GM18951 (cell line): ENCODE data around the gene CRTAC1.

Source experiments
- POLR2A ChIP-seq: IDR thresholded peaks from 4 replicates; pipeline ENCODE4 v1.6.1; 2011; ENCODE audit warnings: mild to moderate bottlenecking; ENCODE audit not compliant: insufficient read length, insufficient read depth; ENCODE audit errors: extremely low read depth
- in situ Hi-C: fragments of 300-500 bp; cut with MboI; formaldehyde crosslinking; loops from one replicate; pipeline ENCODE4 v1.12.0; 2022; ENCODE audit warnings: low sequenced_read_pairs, mixed read lengths, inconsistent platforms; ENCODE audit not compliant: unreplicated experiment

Gene CRTAC1

DNA sequence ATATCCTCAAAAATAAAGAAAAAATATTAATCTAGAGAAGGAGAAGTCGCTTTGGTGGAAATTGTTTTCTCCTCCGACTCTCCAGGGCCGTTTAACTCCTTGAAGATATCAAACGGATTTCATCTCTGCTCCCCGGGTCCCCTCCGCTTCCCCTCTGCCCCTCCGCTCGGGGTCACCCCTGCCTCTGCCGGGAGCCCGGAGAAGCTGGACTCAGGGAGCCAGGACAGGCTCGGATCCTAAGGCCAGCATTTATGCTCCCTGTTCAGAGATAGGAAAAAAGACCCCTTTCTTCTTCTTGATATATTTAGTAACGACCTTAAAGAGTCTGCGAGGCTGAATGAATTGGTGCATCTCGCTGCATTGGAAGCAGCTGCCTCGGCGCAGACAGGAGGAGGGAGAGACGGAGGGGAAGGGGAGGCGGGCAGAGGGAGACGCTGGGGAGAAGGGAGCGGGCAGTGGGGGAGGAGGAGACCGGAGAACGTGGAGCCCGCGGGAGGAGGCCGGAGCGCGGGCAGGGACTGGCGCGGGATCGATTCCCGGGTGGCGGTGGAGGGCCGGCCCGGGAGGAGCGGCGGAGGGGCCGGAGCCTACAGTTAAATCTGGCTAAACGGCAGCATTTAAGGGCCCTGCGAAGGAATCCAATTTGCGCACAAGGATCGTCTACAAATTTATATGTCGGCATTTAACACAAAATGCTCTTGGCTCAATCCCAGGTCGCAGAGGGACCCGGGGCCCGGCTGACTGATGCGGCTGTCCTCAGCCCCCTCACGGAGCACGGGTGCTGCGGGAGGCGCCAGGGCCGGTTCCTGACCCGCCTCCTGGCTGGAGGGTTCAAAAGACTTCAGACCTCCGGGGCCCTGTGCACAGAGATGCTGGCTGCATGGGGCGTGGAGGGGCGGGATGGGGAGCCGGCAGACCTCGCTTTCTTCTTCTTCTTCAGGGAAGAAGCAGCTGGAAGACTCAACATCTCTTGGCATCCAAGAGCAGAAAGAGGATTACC, 55.6 kb downstream of the CRTAC1 start:
- in situ Hi-C loops = no loop called here
- no peak for TF ChIP-seq POLR2A

DNA sequence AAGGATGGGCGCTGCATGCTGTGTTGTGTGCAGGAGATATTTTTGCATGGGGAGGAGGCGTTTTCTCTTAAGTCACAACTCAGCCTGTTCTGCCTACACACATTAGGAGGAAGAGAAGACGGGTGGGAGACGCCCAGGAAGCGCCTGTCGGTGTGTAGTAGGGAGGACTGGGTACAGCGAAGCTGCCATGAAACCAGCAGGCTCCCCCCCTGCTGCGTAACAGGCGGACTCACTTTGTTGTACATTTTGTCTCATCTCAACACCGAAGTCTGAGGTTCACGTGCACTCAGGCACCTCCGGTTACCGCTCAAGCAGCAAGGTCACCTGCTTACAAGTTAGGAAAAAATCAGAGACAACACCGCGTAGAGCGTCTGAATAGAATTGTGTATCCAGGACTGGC, 56.3 kb downstream of the CRTAC1 start:
- TF ChIP-seq POLR2A = no peak
- in situ Hi-C loops = no loop called here

DNA sequence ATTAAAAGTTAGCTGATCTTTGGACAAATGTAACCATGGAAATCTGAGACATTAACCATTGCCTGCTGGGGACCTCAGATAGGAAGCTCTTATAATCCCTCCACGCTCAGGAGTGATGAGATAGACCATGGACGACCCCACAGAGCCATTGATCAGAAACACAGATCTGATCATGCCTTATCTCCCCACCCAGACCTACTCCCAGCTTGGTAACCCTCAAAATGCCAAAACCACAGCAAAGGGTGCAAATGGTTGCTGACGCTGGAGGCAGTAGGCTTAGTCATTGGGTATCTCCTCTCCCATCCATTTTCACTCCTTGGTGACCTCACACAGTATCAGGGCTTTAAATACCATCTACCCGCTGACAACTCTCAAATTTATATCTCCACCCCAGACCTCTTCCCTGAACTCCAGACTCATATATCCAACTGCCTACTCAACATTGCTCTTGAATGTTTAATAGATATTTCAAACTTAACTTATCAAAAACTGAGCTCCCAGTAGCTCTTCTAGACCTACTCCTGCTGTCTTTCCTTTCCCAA, 60.8 kb downstream of the CRTAC1 start:
- in situ Hi-C loops = no loop called here

DNA sequence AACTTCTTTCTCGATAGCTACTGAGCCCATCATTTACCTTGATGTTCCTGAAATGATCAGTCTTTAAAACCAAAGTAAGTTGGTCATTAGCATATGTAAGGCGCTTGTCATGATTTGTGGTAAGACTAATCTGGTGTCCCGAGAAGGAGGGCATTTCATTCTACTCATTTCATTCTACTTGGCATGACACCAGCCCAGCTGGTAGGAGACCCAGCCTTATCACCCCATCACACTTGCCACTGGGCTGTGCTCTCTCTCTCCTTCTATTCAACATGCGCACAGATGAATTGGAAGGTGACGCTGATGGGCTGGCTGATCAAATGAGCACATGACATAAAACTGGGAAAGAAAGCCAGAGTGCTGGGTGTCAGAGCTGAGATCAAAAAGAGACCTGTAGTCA, 65.7 kb downstream of the CRTAC1 start:
- TF ChIP-seq POLR2A = no peak
- in situ Hi-C loops = no loop called here

More for the DNA sequence above, 60.8 kb downstream of the CRTAC1 start:
- TF ChIP-seq POLR2A = no peak

DNA sequence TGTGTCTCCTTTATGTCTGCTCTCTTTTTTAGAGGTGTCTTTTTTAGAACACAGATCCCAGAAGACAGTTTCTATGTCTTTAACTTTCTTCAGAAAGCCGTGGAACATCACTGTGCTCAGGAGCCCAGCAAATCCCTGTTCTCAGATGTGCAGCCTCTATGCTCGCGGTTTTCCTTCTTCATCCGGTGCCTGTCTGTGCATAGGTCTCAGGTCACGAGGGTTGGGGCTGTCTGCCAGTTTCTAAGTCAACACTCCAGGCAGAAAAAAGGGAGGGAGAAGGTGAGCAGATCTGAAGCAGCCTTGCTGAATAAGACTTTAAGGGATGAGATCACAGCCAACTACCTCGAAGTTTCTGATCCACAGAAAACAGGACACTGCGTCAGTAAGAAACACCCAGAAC, 68.5 kb downstream of the CRTAC1 start:
- no peak for TF ChIP-seq POLR2A
- in situ Hi-C loops = no loop called here

DNA sequence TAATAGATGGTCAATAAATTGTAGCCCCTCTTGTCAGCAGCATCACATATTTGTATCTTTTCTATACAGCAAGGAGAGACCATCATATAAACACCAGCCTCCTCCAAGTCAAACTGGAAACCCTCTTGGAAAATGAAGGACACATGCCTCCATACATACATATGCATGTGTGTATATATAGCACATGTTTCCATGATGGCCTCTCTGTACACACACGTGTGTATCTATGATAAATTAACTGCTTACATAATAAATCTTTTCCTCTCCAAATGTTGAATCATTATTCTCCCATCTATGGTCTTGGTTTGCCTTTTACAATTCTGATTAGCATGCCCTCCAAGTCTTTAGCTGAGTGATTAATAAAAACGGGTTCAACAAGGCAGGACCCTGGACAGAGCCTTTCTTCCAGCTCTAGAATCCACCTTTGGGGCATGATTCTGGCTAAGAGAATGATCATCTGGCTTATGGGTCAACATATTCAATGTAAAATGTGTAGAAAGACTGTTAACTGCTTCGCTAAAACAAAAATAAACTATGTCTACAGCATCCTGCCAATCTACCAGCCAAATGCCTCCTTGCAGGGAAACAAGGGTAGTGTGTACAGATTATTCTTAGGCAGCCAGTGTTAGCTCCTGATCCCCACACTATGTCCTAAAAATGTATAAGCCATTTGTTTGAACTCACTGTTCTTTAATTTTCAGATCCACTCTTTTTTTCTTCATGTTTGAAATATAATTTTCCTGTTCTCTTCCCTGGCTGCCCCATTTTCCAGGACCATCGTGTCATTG, 70.0 kb downstream of the CRTAC1 start:
- in situ Hi-C loops = no loop called here

DNA sequence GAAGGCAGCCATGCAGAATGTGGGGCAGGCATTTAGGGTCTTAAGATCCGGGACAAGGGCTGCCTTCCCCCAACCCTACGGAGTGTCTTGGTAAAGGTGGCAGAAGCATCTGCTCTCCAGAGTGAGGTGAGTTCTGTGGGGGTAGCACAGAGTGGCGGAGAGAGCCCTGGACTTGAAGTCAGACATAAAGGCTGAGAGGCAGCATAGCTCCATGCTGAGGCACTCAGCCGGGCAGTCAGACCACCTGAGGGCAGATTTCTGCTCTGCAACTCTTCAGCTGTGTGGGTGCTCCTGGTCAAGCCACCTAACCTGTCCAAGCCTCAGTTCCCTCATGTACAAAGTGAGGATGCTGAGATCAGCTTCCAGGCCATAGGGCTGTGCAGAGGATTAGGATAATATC, 81.0 kb downstream of the CRTAC1 start:
- no peak for TF ChIP-seq POLR2A
- in situ Hi-C loops = no loop called here

More for the DNA sequence above, 70.0 kb downstream of the CRTAC1 start:
- TF ChIP-seq POLR2A = no peak

DNA sequence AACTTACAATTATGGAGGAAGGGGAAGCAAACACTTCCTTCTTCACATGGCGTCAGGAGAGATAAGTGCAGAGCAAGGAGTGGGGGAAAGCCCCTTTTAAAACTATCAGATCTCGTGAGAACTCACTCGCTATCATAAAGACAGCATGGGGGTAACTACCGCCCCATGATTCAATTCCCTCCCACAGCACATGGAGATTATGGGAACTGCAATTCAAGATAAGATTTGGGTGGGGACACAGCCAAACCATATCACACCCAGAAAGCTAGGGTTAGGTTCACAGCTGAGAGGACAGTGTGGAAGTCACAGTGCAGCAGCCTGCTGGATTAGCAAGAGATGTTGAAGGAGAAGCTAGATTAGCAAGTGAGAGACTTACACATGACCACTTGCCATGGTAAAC, 81.6 kb downstream of the CRTAC1 start:
- TF ChIP-seq POLR2A = no peak
- in situ Hi-C loops = no loop called here

DNA sequence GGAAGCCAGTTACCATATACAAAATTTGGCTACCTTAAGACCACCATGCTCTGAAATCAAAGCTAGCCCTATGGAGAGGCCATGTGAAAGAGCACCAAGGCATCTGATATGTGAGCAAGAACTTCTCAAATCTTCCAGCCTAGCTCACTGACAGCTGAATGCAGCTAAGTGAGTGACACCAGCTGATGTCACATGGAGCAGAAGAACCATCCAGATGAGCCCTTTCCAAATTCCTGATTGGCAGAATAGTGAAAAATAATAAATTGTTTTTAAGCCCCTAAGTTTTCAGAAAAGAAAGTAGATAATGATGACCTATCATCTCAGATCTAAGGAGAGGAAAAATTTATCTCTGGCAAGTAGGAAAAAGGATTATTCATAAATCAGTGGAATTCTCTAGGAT, 85.6 kb downstream of the CRTAC1 start:
- TF ChIP-seq POLR2A = no peak
- in situ Hi-C loops = no loop called here

DNA sequence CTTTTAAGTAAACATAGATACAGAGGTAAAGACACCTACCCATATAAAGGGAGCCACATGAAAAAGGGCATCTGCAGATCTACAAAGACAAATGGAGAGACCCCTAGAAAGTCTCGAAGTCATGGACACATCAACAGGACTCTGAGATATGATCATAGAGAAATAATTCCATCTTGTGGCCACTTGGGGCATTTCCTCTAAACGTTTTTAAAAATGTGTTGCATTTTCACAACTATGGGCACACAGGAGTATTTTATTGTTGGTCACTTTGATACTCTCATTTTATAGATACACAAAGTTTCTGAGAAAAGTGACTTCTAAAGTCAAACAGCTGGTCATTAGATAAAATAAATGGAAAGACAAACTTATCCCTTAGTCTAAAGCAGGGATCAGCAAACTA, 87.1 kb downstream of the CRTAC1 start:
- TF ChIP-seq POLR2A = no peak
- in situ Hi-C loops = no loop called here

DNA sequence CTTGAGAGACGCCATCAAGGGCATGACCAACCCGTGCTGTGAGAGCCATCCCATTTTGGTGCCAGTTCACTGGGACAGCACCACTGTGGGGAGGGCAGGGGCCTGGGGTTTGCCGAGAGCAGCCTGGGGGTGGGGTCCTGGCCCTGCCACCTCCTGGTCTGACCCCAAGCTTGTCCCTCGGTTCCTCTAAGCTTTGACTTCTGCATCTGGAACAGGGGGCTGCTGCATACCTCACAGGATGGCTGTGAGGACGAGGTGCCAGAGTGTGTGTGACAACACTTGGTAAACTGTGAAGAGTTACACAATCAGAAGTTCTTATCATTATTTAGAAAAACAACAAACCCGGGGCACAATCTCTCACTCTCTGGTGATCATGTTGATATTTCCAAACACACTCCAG, 89.9 kb downstream of the CRTAC1 start:
- in situ Hi-C loops = no loop called here
- no peak for TF ChIP-seq POLR2A

DNA sequence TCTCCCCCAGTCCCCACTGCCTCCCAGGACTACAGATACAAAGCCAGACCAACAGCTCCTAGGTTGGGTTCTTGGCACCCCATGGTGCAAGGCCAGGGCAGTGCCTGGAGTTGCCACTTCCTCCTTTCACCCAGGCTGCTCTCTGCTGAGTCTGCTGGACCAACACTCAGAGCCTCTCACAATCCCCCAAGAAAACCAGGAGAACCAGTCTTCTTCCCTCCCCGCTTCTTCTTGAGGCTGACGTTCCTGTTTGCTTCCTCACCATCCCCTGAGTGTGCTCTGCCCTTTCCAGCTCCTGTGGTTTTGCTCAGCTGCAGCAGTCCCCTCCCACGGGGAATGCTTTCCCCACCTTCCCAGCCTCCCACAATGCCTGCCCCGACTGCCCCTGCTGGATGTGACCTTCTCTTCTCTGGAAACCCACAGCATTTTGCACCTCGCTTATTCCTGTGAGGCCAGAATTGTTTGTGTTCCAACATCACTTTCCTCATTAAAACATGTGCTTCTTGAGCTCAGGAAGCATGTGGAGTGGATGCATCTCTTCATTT, 90.9 kb downstream of the CRTAC1 start:
- no peak for TF ChIP-seq POLR2A
- in situ Hi-C loops = no loop called here

DNA sequence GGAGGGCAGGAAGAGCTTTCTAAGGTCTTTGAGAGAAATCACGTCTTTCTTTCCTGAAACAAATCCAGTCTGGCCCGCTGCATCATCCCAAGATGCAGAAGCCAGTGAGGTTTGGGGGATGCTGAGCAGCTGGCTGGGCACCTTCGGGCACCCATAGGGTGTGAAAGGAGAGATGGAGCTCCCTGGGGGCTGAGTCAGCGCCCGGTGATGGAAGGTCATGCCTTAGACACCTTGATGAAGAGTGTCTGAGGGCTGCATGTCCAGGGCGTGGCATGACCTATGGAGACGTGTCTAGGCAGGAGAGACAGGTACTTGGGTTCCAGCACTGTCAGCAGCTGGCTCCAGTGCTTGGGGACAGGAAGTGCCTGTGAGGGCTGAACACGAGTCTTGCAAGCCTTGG, 92.5 kb downstream of the CRTAC1 start:
- in situ Hi-C loops = no loop called here
- no peak for TF ChIP-seq POLR2A
